ENCODE data around the gene A3GALT2. TPM values are rescaled to one million over a fixed set of nuclear protein-coding genes. Genes with fewer than 3 reads are reported as not detected.

A3GALT2 gene
- total RNA-seq, 1 donor from 2014 or later: 0.35 TPM

DNA sequence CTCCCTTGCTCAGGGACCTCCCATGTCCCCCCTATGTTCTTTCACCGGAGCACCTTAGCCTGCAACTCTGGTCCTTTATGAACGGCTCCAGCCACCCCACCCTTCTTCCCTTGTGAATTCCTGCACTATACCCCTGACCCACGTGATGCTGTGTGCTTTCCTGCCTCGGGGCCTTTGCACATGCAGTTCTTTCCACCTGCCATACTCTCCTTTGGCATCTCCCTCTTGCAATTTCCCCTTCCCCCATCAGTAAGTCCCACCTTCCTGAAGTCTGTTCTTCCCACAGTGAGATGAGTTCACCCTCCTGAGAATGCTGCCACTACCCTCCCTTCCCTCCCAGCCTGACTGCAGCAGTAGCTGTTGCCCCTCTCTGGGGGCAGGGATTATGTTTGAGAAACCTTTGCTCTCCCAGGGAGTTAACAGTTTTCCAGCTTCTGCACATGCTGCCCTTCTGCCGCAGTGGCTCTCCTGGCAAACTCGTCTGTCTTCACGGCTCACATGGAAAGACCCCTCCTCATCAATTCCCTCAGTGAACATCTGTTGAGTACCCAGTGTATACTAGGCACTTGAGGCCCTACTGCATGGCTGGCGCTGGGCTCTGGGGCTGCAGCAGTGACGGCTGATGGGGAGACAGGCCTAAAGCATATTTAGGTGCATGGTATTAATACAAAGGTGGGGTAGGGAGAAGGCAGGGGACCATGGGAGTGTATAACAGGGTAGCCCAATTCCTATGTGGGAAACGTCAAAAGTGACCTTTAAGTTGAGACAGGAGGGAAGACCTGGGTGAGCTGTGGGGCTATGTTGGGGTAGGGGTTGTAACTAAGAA, 54.9 kb downstream of the A3GALT2 start:
- DNase-seq (ENCODE audit: extremely low spot score, unreplicated experiment): no peak
- TF ChIP-seq, protein P1, sequence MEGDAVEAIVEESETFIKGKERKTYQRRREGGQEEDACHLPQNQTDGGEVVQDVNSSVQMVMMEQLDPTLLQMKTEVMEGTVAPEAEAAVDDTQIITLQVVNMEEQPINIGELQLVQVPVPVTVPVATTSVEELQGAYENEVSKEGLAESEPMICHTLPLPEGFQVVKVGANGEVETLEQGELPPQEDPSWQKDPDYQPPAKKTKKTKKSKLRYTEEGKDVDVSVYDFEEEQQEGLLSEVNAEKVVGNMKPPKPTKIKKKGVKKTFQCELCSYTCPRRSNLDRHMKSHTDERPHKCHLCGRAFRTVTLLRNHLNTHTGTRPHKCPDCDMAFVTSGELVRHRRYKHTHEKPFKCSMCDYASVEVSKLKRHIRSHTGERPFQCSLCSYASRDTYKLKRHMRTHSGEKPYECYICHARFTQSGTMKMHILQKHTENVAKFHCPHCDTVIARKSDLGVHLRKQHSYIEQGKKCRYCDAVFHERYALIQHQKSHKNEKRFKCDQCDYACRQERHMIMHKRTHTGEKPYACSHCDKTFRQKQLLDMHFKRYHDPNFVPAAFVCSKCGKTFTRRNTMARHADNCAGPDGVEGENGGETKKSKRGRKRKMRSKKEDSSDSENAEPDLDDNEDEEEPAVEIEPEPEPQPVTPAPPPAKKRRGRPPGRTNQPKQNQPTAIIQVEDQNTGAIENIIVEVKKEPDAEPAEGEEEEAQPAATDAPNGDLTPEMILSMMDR (IDR thresholded peaks at IDR 0.05): no peak
- Mint-ChIP-seq H3K9me3 (ENCODE audit: unreplicated experiment) (no peaks in the 10 kb centered on the region), H3K4me3 (ENCODE audit: unreplicated experiment) (no peak overlapping the region), H3K27me3 (ENCODE audit: unreplicated experiment) (no peaks in the 10 kb centered on the region), H3K27ac (ENCODE audit: unreplicated experiment) (peak overlapping the region; percentile 45), H3K4me1 (ENCODE audit: unreplicated experiment) (peaks cover 55% of the 10 kb centered on the region), H3K36me3 (ENCODE audit: unreplicated experiment) (peaks cover 14% of the 10 kb centered on the region)

DNA sequence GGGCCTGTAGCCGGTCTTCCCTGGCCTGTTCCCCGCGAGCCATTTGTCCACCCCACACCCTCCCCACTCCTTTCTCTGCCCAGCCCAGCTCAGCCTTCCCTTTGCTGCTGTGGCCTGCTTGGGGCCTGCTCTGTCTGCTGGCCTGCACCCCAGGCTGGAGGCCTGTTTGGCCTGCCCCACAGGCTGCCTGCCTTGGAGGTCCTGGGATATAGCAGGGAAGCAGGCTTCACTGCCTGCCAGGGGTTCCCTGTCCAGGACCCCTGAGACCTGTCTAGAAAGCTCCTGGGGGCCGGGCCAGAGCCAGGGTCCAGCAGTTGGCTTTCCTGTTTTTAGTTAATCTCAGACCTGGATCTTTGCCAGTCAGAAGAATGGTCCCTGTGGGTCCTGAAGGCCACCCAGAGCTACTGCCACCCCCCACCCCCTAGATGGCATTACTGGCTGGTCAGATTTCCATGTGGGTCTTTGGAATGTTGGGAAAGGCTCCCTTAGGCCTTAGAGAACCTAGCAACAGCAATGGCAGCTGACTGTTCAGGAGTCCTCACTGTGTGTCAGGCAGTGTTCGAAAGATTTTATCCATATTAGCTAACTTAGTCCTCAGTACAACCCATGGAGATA, 56.9 kb downstream of the A3GALT2 start:
- no peaks in the 10 kb centered on the region for H3K9me3 Mint-ChIP-seq (ENCODE audit: unreplicated experiment)

DNA sequence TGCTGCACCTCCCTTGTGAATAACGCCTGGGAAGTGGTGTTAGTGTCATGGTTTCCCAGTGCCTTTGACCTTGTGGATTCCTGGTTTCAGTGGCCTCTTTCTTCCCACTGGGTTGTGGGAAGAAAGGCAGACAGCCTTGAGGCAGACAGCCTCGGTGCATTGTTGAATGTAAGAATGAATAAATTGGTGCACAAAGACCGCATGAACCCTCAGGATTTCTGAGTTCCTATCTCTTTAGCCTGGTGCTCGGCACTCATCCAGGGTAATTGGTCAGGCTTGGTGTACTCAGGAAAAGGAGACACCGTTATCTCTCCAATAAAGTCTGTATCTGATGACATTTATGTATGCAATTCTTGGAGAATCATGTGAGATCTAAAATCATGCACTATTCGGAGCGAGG, 59.6 kb downstream of the A3GALT2 start:
- no peak for DNase-seq (ENCODE audit: extremely low spot score, unreplicated experiment)
- H3K4me1 Mint-ChIP-seq (ENCODE audit: unreplicated experiment): peaks cover 61% of the 10 kb centered on the region
- H3K9me3 Mint-ChIP-seq (ENCODE audit: unreplicated experiment): no peaks in the 10 kb centered on the region
- peaks cover 11% of the 10 kb centered on the region for H3K36me3 Mint-ChIP-seq (ENCODE audit: unreplicated experiment)
- H3K27ac Mint-ChIP-seq (ENCODE audit: unreplicated experiment): peak overlapping the region; percentile 56
- H3K4me3 Mint-ChIP-seq (ENCODE audit: unreplicated experiment): peak overlapping the region; percentile 3
- TF ChIP-seq, protein P1 (IDR thresholded peaks at IDR 0.05): no peak
- H3K27me3 Mint-ChIP-seq (ENCODE audit: unreplicated experiment): no peaks in the 10 kb centered on the region

More for the DNA sequence above, 56.9 kb downstream of the A3GALT2 start:
- H3K27me3 Mint-ChIP-seq (ENCODE audit: unreplicated experiment): no peaks in the 10 kb centered on the region
- no peak overlapping the region for H3K27ac Mint-ChIP-seq (ENCODE audit: unreplicated experiment)
- TF ChIP-seq, protein P1 (IDR thresholded peaks at IDR 0.05): no peak
- no peak for DNase-seq (ENCODE audit: extremely low spot score, unreplicated experiment)
- no peak overlapping the region for H3K4me3 Mint-ChIP-seq (ENCODE audit: unreplicated experiment)
- H3K36me3 Mint-ChIP-seq (ENCODE audit: unreplicated experiment): peaks cover 17% of the 10 kb centered on the region
- peaks cover 70% of the 10 kb centered on the region for H3K4me1 Mint-ChIP-seq (ENCODE audit: unreplicated experiment)

DNA sequence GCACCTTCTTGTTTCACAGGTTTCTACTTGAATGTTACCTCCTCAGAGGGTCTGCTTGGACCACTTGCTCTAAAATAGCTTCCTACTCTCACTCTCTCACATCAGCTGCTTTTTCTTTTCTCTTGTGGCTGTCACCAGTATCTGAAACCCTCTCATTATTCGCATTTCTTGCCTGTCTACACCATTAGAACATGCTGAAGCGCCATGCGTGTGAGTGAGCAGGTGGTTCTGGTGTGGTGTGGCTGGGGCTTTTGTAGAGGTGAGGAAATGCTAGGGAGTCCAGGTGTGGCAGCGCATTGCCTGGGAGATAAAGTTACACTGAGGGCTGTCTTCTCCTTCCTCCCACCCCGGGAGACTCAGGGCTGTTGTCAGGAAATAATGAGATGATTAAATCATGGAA, 60.5 kb downstream of the A3GALT2 start:
- Mint-ChIP-seq H3K27ac (ENCODE audit: unreplicated experiment) (peak overlapping the region; percentile 51), H3K4me1 (ENCODE audit: unreplicated experiment) (peaks cover 58% of the 10 kb centered on the region), H3K9me3 (ENCODE audit: unreplicated experiment) (no peaks in the 10 kb centered on the region), H3K36me3 (ENCODE audit: unreplicated experiment) (peaks cover 11% of the 10 kb centered on the region), H3K27me3 (ENCODE audit: unreplicated experiment) (no peaks in the 10 kb centered on the region), H3K4me3 (ENCODE audit: unreplicated experiment) (no peak overlapping the region)
- TF ChIP-seq, protein P1 (IDR thresholded peaks at IDR 0.05): no peak
- DNase-seq (ENCODE audit: extremely low spot score, unreplicated experiment): no peak

DNA sequence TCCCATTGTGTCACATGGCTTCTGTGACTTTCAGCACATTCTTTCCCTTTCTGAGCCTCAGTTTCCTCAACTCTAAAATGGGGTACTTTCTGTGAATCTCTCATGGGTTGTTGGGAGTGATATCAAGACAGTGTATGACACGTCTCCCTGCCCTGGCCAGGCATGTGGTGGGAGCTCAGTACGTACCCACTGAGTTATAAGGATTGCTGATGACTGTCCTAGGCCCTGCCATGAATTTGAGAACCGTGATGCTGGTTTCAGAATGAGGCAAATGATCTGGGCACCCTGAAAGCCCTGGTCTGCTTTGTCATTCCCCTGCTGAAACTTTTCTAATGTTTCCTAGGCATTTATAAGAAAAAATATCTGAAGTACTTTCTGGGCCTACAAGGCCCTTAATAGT, 61.0 kb downstream of the A3GALT2 start:
- no peaks in the 10 kb centered on the region for H3K27me3 Mint-ChIP-seq (ENCODE audit: unreplicated experiment)
- H3K4me1 Mint-ChIP-seq (ENCODE audit: unreplicated experiment): peaks cover 61% of the 10 kb centered on the region
- H3K36me3 Mint-ChIP-seq (ENCODE audit: unreplicated experiment): peaks cover 11% of the 10 kb centered on the region
- TF ChIP-seq, protein P1 (IDR thresholded peaks at IDR 0.05): no peak
- H3K9me3 Mint-ChIP-seq (ENCODE audit: unreplicated experiment): no peaks in the 10 kb centered on the region
- no peak overlapping the region for H3K4me3 Mint-ChIP-seq (ENCODE audit: unreplicated experiment)
- peak overlapping the region; percentile 51 for H3K27ac Mint-ChIP-seq (ENCODE audit: unreplicated experiment)
- DNase-seq (ENCODE audit: extremely low spot score, unreplicated experiment): no peak

Data from osteocyte (in vitro differentiated cells).